ENCODE results near the gene TCEAL8.

- TF ChIP-seq CTCF (IDR thresholded peaks at IDR 0.05 in 2 of 3, conservative IDR thresholded peaks at IDR 0.05 in 1 of 3; ENCODE audit: control insufficient read depth in 2 of 3, extremely low read depth in 1 of 3, insufficient read depth in 1 of 3, low read depth in 3 of 3, low read length in 3 of 3) (no peak), GABPA (IDR thresholded peaks at IDR 0.05; ENCODE audit: low read depth) (no peak), YY1 (IDR thresholded peaks at IDR 0.05; ENCODE audit: low read depth, low read length) (no peak), EZH2 (IDR thresholded peaks at IDR 0.05; ENCODE audit: borderline replicate concordance, control insufficient read depth, low read depth, low read length) (no peak), STAT3 (IDR thresholded peaks at IDR 0.05; ENCODE audit: low read depth, low read length) (no peak), POLR2AphosphoS5 (IDR thresholded peaks at IDR 0.05; ENCODE audit: low read length) (no peak), CBX5 (IDR thresholded peaks at IDR 0.05; ENCODE audit: low read depth) (no peak), NFIC (IDR thresholded peaks at IDR 0.05; ENCODE audit: low read depth, low read length) (no peak), TCF7 (IDR thresholded peaks at IDR 0.05; ENCODE audit: borderline replicate concordance) (no peak), TCF3 (IDR thresholded peaks at IDR 0.05; ENCODE audit: borderline replicate concordance, insufficient read depth, low read depth, low read length) (no peak), SRF (IDR thresholded peaks at IDR 0.05; ENCODE audit: low read depth in 2 of 2, low read length in 2 of 2) (no peak), ATF2 (IDR thresholded peaks at IDR 0.05; ENCODE audit: low read length) (no peak)
- TF ChIP-seq, protein P1, sequence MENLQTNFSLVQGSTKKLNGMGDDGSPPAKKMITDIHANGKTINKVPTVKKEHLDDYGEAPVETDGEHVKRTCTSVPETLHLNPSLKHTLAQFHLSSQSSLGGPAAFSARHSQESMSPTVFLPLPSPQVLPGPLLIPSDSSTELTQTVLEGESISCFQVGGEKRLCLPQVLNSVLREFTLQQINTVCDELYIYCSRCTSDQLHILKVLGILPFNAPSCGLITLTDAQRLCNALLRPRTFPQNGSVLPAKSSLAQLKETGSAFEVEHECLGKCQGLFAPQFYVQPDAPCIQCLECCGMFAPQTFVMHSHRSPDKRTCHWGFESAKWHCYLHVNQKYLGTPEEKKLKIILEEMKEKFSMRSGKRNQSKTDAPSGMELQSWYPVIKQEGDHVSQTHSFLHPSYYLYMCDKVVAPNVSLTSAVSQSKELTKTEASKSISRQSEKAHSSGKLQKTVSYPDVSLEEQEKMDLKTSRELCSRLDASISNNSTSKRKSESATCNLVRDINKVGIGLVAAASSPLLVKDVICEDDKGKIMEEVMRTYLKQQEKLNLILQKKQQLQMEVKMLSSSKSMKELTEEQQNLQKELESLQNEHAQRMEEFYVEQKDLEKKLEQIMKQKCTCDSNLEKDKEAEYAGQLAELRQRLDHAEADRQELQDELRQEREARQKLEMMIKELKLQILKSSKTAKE (IDR thresholded peaks at IDR 0.05; ENCODE audit: low read depth, poor library complexity, severe bottlenecking), result no peak
These were observed 5.2 kb downstream of the TCEAL8 start for GRCh38 chrX:103249805-103250204.

Measured in GM12878 (cell line).